ENCODE measurements around the gene TOP3B. TPM values are rescaled to one million over a fixed set of nuclear protein-coding genes. Genes with fewer than 3 reads are reported as not detected.
A peak's percentile ranks its signal among the peaks of the same experiment; 100 is the strongest.
"Not testable (repeated sequence)": the region's sequence is repeated elsewhere in the genome, so short reads cannot be mapped to it uniquely, and the experiment has no call there.

The TOP3B gene
- total RNA-seq, 1 donor from 2014 or later = 12.8 TPM

- peak; percentile 66 for ATAC-seq
Observed at GRCh38 chr22:21942407-21943343, 39.9 kb downstream of the TOP3B start.

- ATAC-seq = no peak
Observed at GRCh38 chr22:21941921-21942320, 40.7 kb downstream of the TOP3B start.

GRCh38 chr22:21940521-21940920, 42.1 kb downstream of the TOP3B start:
- no peak for ATAC-seq

GRCh38 chr22:21939935-21940334, 42.7 kb downstream of the TOP3B start:
- not testable (repeated sequence) for ATAC-seq

GRCh38 chr22:21939461-21939913, 43.1 kb downstream of the TOP3B start:
- ATAC-seq = no peak

- no peak for ATAC-seq
Observed at GRCh38 chr22:21938906-21939305, 43.7 kb downstream of the TOP3B start.

- ATAC-seq = peak; percentile 83
Observed at GRCh38 chr22:21938071-21938822, 44.3 kb downstream of the TOP3B start.

- ATAC-seq = peak; percentile 77
Observed at GRCh38 chr22:21937821-21938070, 44.8 kb downstream of the TOP3B start.

- ATAC-seq = peak; percentile 71
Observed at GRCh38 chr22:21937041-21937820, 45.4 kb downstream of the TOP3B start.

- ATAC-seq = no peak
Observed at GRCh38 chr22:21936151-21936775, 46.3 kb downstream of the TOP3B start.

GRCh38 chr22:21933910-21934309, 48.7 kb downstream of the TOP3B start:
- no peak for ATAC-seq

GRCh38 chr22:21933413-21933812, 49.2 kb downstream of the TOP3B start:
- ATAC-seq = no peak

GRCh38 chr22:21932347-21932746, 50.2 kb downstream of the TOP3B start:
- no peak for ATAC-seq

GRCh38 chr22:21931056-21931455, 51.5 kb downstream of the TOP3B start:
- no peak for ATAC-seq

- no peak for ATAC-seq
Observed at GRCh38 chr22:21929253-21929652, 53.3 kb downstream of the TOP3B start.

- ATAC-seq = no peak
Observed at GRCh38 chr22:21928048-21928447, 54.5 kb downstream of the TOP3B start.

- peak; percentile 6 for ATAC-seq
Observed at GRCh38 chr22:21927174-21927823, 55.3 kb downstream of the TOP3B start.

- no peak for ATAC-seq
Observed at GRCh38 chr22:21926728-21927127, 55.9 kb downstream of the TOP3B start.

- no peak for ATAC-seq
Observed at GRCh38 chr22:21923163-21923561, 59.4 kb downstream of the TOP3B start.

GRCh38 chr22:21922370-21923162, 60.0 kb downstream of the TOP3B start:
- no peak for ATAC-seq

- ATAC-seq = no peak
Observed at GRCh38 chr22:21921729-21922128, 60.9 kb downstream of the TOP3B start.

All from esophagus mucosa (tissue), 1 donor.